ENCODE measurements around the gene AK4. TPM values are rescaled to one million over a fixed set of nuclear protein-coding genes. Genes with fewer than 3 reads are reported as not detected.

Gene AK4
- total RNA-seq, 1 experiment from 2014 or later, result 180 TPM

- peak overlapping the region; percentile 21; the same call in 1 of the 2 replicates for H3K27ac Mint-ChIP-seq
- no peak for TF ChIP-seq ZBTB21 (CRISPR knock-in tag; IDR thresholded peaks at IDR 0.05; ENCODE audit: borderline replicate concordance)
- TF ChIP-seq IRF2 (CRISPR knock-in tag; IDR thresholded peaks at IDR 0.05; ENCODE audit: borderline replicate concordance, low read depth), result no peak
- TF ChIP-seq SOX15 (CRISPR knock-in tag; IDR thresholded peaks at IDR 0.05), result no peak
- no peak for TF ChIP-seq KAT7 (CRISPR knock-in tag; IDR thresholded peaks at IDR 0.05; ENCODE audit: borderline replicate concordance)
- H3K27me3 Mint-ChIP-seq (ENCODE audit: low read depth), result no peaks in the 10 kb centered on the region
- H3K4me3 Mint-ChIP-seq, result no peak overlapping the region
- H3K36me3 Mint-ChIP-seq, result peaks cover under 1% of the 10 kb centered on the region; the same call in 1 of the 2 replicates
- ATAC-seq, result no peak
- peaks cover 73% of the 10 kb centered on the region for H3K4me1 Mint-ChIP-seq
- no peak for DNase-seq (ENCODE audit: low spot score)
- ChIA-PET CTCF (interaction anchor here (2.4 kb wide), 1 partner anchor 26 kb away, joined by 8 read pairs; no protein-coding TSS in a partner anchor), POLR2A (no interaction called here)
- no peaks in the 10 kb centered on the region for H3K9me3 Mint-ChIP-seq
Observed at GRCh38 chr1:65182658-65183268, 34.8 kb downstream of the AK4 start.

GRCh38 chr1:65189576-65190115, 41.6 kb downstream of the AK4 start:
- Mint-ChIP-seq H3K4me1 (peaks cover 42% of the 10 kb centered on the region), H3K9me3 (peaks cover 7% of the 10 kb centered on the region; the same call in 1 of the 2 replicates), H3K36me3 (peaks cover 42% of the 10 kb centered on the region), H3K4me3 (no peak overlapping the region), H3K27me3 (ENCODE audit: low read depth) (no peaks in the 10 kb centered on the region), H3K27ac (peak overlapping the region; percentile 61)
- ChIA-PET CTCF (interaction anchor here (0.6 to 0.7 kb wide), 2 partner anchors 10 to 12 kb away, joined by 3 to 6 read pairs; no protein-coding TSS in a partner anchor), POLR2A (no interaction called here)
- ATAC-seq, result no peak
- DNase-seq (ENCODE audit: low spot score), result no peak
- TF ChIP-seq ZNF425 (CRISPR knock-in tag; conservative IDR thresholded peaks at IDR 0.05) (no peak), MYBL2 (CRISPR knock-in tag; IDR thresholded peaks at IDR 0.05) (no peak), HMGA2 (CRISPR knock-in tag; IDR thresholded peaks at IDR 0.05) (no peak), GABPB1 (CRISPR knock-in tag; IDR thresholded peaks at IDR 0.05) (no peak), ETV6 (CRISPR knock-in tag; IDR thresholded peaks at IDR 0.05) (no peak), ATF3 (CRISPR knock-in tag; conservative IDR thresholded peaks at IDR 0.05) (no peak)

GRCh38 chr1:65190229-65190628, 42.2 kb downstream of the AK4 start:
- H3K9me3 Mint-ChIP-seq, result peaks cover 7% of the 10 kb centered on the region; the same call in 1 of the 2 replicates
- TF ChIP-seq FOXJ3 (CRISPR knock-in tag; IDR thresholded peaks at IDR 0.05; ENCODE audit: borderline replicate concordance), result no peak
- no peak for TF ChIP-seq ZNF138 (CRISPR knock-in tag; conservative IDR thresholded peaks at IDR 0.05)
- TF ChIP-seq USF2 (CRISPR knock-in tag; IDR thresholded peaks at IDR 0.05), result no peak
- TF ChIP-seq ZNF425 (CRISPR knock-in tag; conservative IDR thresholded peaks at IDR 0.05), result no peak
- peak overlapping the region; percentile 61 for H3K27ac Mint-ChIP-seq
- peaks cover 41% of the 10 kb centered on the region for H3K4me1 Mint-ChIP-seq
- CTCF ChIA-PET, result interaction anchor here (0.6 kb wide), 1 partner anchor 11 kb away, joined by 6 read pairs; no protein-coding TSS in a partner anchor
- no peaks in the 10 kb centered on the region for H3K27me3 Mint-ChIP-seq (ENCODE audit: low read depth)
- no peak for DNase-seq (ENCODE audit: low spot score)
- no peak overlapping the region for H3K4me3 Mint-ChIP-seq
- peaks cover 42% of the 10 kb centered on the region for H3K36me3 Mint-ChIP-seq
- no peak for ATAC-seq
- POLR2A ChIA-PET, result no interaction called here
